Lung (tissue), 12 donors: ENCODE measurements around the gene METRNL. TPM values are rescaled to one million over a fixed set of nuclear protein-coding genes. Genes with fewer than 3 reads are reported as not detected.

ENCODE experiments used
- ATAC-seq: fragments of 200-7000 bp; cut with Tn5 transposase; one replicate; pipeline ENCODE4 v1.9.1; 2020; ENCODE audit warnings: moderate number of reproducible peaks; ENCODE audit not compliant: insufficient read depth, low FRiP score
- DNase-seq, 3 donors: peaks; one replicate each; pipeline ENCODE4 v3.0.0-alpha.2; 2013 to 2017
- H3K27ac ChIP-seq, 2 donors: one replicate each; pipeline ENCODE4 v1.5.1; 2013; ENCODE audit warnings: mild to moderate bottlenecking in 2 of 2, moderate library complexity in 2 of 2, control low read depth in 1 of 2, inconsistent platforms in 1 of 2, low read depth in 1 of 2, low read length in 1 of 2
- H3K27me3 ChIP-seq, 3 donors: one replicate each; pipeline ENCODE4 v1.5.1; 2013; ENCODE audit warnings: low read length in 2 of 3; ENCODE audit not compliant: control insufficient read depth in 3 of 3, insufficient read depth in 3 of 3
- H3K36me3 ChIP-seq, 4 donors: one replicate each; pipeline ENCODE4 v1.5.1; 2013; ENCODE audit warnings: low read length in 4 of 4, mild to moderate bottlenecking in 1 of 4, moderate library complexity in 1 of 4; ENCODE audit not compliant: control insufficient read depth in 4 of 4, insufficient read depth in 4 of 4
- H3K4me1 ChIP-seq, 5 donors: one replicate each; pipeline ENCODE4 v1.5.1; 2013; ENCODE audit warnings: low read length in 5 of 5, mild to moderate bottlenecking in 2 of 5, moderate library complexity in 1 of 5; ENCODE audit not compliant: control insufficient read depth in 5 of 5, insufficient read depth in 5 of 5
- H3K4me3 ChIP-seq: one replicate; pipeline ENCODE4 v1.5.1; 2013; ENCODE audit warnings: mild to moderate bottlenecking, control low read depth, moderate library complexity
- H3K9ac ChIP-seq, 2 donors: one replicate each; pipeline ENCODE4 v1.5.1; 2013; ENCODE audit warnings: low read length in 2 of 2, control low read depth in 1 of 2; ENCODE audit not compliant: insufficient read depth in 1 of 2
- H3K9me3 ChIP-seq, 4 donors: one replicate each; pipeline ENCODE4 v1.5.1; 2013; ENCODE audit warnings: low read length in 3 of 4, mild to moderate bottlenecking in 1 of 4, moderate library complexity in 1 of 4; ENCODE audit not compliant: control insufficient read depth in 4 of 4, insufficient read depth in 3 of 4
- WGBS, 2 donors: extraction: QIAGEN DNeasy Blood & Tissue Kit; methylation state at CpG; one replicate each; pipeline ENCODE4 v1.1.7; 2013; 5-methylcytosine and 5-hydroxymethylcytosine counted together
- polyA plus RNA-seq, 2 donors: library from polyadenylated mRNA; stranded (reverse); fragments of 200-250 nt; gene quantifications; one replicate each; pipeline ENCODE4 v1.2.1, GENCODE V29; 2013
- total RNA-seq, 2 donors: library from RNA; depleted of rRNA in 1 of 2; stranded (reverse); fragments of >200 nt in 1 of 2; gene quantifications; one replicate each; pipeline ENCODE4 v1.2.1, GENCODE V29; 2014 to 2021
- TF ChIP-seq, protein P1 (sequence below): IDR thresholded peaks from 2 replicates; pipeline ENCODE4 v1.5.1; 2012; ENCODE audit warnings: mild to moderate bottlenecking; ENCODE audit errors: control extremely low read depth, extremely low read depth
- donor health status: control.
- donor health status: control.
- donor health status: Bipolar disorder and iron deficiency.
- donor health status: healthy.
- donor health status: DM: yes; HTN: yes; CAD: no.

METRNL gene
- total and polyA plus RNA-seq, 4 donors, result 48.2 to 181 (median 65.0) TPM

DNA sequence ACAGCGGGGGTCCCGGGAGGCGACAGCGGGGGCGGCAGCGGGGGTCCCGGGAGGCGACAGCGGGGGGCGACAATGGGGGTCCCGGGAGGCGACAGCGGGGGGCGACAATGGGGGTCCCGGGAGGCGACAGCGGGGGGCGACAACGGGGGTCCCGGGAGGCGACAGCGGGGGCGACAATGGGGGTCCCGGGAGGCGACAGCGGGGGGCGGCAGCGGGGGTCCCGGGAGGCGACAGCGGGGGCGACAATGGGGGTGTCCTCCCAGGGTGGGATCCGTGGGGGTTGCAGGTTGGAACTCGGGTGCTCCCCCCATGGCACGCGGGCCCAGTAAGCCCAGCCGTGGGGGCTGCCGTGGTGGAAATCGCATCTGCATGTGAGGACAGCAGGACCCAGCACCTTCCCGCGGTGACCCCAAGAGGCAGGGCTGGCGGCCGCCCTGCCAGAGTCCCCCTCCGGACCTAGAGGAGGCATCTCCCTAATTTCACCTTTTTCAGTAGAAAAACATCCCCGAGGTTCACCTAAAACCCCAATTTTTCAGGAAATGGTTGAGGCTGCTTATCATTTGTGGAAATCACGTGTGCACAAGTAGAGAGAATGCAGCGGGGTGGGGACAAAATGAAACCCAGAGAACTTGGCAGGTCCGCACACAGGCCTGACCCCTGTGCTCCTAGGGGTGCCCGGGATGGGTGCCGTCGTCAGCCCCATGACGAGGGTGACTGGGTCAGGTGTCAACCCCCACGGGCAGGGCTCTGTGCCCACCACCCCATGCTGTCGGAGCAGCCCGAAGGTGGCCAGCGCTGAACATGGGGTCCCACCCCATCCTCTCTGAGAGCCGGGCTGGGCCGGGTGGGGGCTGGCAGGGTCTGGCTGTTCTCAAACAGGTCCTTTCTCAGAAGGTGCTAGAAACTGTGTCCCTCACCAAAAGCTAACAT, 10.5 kb upstream of the METRNL start:
- 54 to 76% methylated on average over 39 to 58 of the region's 58 CpGs for WGBS, 2 donors
- no peak for ATAC-seq
- no peaks in the 10 kb centered on the region for H3K36me3 ChIP-seq
- H3K4me3 ChIP-seq, result no peak overlapping the region
- DNase-seq, result no peak
- peaks cover 0 to 4% (median 0%) of the 10 kb centered on the region in 5 donors for H3K4me1 ChIP-seq
- no peaks in the 10 kb centered on the region for H3K27me3 ChIP-seq
- TF ChIP-seq, protein P1, sequence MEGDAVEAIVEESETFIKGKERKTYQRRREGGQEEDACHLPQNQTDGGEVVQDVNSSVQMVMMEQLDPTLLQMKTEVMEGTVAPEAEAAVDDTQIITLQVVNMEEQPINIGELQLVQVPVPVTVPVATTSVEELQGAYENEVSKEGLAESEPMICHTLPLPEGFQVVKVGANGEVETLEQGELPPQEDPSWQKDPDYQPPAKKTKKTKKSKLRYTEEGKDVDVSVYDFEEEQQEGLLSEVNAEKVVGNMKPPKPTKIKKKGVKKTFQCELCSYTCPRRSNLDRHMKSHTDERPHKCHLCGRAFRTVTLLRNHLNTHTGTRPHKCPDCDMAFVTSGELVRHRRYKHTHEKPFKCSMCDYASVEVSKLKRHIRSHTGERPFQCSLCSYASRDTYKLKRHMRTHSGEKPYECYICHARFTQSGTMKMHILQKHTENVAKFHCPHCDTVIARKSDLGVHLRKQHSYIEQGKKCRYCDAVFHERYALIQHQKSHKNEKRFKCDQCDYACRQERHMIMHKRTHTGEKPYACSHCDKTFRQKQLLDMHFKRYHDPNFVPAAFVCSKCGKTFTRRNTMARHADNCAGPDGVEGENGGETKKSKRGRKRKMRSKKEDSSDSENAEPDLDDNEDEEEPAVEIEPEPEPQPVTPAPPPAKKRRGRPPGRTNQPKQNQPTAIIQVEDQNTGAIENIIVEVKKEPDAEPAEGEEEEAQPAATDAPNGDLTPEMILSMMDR, result no peak
- no peak overlapping the region for H3K9ac ChIP-seq
- H3K27ac ChIP-seq, result no peak overlapping the region
- H3K9me3 ChIP-seq, result peaks cover 0 to 2% (median 0%) of the 10 kb centered on the region in 4 donors

DNA sequence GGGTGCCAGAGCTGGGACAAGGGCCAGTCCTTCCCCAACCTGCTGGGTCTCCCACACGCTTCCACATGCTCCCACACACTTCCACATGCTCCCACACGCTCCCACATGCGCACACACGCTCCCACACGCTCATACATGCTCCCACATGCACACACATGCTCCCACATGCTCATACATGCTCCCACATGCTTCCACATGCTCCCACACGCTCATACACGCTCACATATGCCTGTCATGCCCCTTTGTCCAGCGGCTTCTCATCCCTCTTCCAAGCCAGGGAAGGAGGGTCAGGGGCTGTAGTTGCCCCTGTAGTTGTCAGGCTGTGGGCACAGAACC, 9.9 kb upstream of the METRNL start:
- WGBS, 2 donors, result 91 to 94% methylated on average over 8 of the region's 8 CpGs
- H3K36me3 ChIP-seq, result no peaks in the 10 kb centered on the region
- no peak for ATAC-seq

DNA sequence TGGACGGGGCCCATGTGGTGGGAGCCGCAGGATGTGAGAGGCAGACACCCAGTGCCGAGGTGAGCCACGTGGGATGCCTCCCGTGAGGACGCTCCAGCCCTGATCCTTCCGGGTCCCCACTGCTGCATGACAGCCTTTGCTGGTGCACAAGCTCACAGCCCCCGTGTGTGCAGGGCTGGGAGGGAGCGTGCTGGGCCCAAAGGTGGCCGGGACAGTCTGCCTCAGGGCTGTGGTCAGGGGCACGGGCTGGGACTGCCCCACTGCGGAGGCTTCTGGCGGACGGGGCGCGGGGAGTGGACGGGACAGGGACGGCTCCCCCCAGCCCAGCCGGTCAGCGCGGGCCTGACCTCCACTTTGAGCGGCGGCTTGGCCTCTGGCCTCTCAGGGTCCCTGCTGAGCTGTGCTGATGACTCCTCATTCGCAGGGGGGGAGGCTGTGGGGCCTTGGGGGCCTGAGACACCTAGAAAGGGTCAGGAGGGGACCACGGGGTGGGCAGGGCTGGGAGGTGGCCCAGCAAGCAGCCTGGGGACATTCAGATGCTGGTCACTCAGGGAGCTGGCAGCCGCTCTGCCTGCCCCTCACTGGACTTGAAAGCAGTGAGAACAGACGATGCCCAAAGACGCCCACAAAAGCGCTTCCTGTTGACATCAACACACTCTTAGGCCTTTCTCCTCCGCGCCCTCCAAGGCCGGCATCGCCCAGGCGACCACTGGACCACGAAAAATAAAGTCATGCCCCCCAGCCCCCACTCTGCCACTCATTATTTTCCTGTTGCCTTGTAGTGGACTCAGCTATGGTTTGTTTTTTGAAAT, 9.3 kb upstream of the METRNL start:
- H3K9me3 ChIP-seq, result peaks cover 0 to 2% (median 0%) of the 10 kb centered on the region in 4 donors
- H3K36me3 ChIP-seq, result no peaks in the 10 kb centered on the region
- H3K4me3 ChIP-seq, result no peak overlapping the region
- no peak overlapping the region for H3K9ac ChIP-seq
- no peak overlapping the region for H3K27ac ChIP-seq
- no peaks in the 10 kb centered on the region for H3K27me3 ChIP-seq
- WGBS, 2 donors, result 80 to 81% methylated on average over 35 of the region's 35 CpGs
- no peak for ATAC-seq
- TF ChIP-seq, protein P1, result no peak
- DNase-seq, result no peak
- H3K4me1 ChIP-seq, result peaks cover 0 to 2% (median 0%) of the 10 kb centered on the region in 5 donors

More for the DNA sequence above, 9.9 kb upstream of the METRNL start:
- no peak for DNase-seq
- Histone ChIP-seq H3K9me3 (peaks cover 0 to 2% (median 0%) of the 10 kb centered on the region in 4 donors), H3K4me3 (no peak overlapping the region), H3K27ac (no peak overlapping the region), H3K4me1 (peaks cover 0 to 2% (median 0%) of the 10 kb centered on the region in 5 donors), H3K27me3 (no peaks in the 10 kb centered on the region), H3K9ac (no peak overlapping the region)
- TF ChIP-seq, protein P1, result no peak
